Nephron (organoid): ENCODE measurements around the gene KCNJ15.

Experiments
- H3K27ac Mint-ChIP-seq, 3 experiments: 2 replicates each; pipeline ENCODE4 v1.8.0; 2020; ENCODE audit warnings: mixed read lengths in 3 of 3, mild to moderate bottlenecking in 2 of 3, moderate library complexity in 1 of 3
- H3K27me3 Mint-ChIP-seq: 2 replicates; pipeline ENCODE4 v1.8.0; 2021; ENCODE audit warnings: low read depth, mild to moderate bottlenecking, moderate library complexity, mixed read lengths
- H3K36me3 Mint-ChIP-seq: 2 replicates; pipeline ENCODE4 v1.8.0; 2020; ENCODE audit warnings: low read depth, mixed read lengths
- H3K4me1 Mint-ChIP-seq: 2 replicates; pipeline ENCODE4 v1.8.0; 2020; ENCODE audit warnings: mixed read lengths
- H3K4me3 Mint-ChIP-seq, 3 experiments: 2 replicates each; pipeline ENCODE4 v1.8.0; 2020; ENCODE audit warnings: mild to moderate bottlenecking in 3 of 3, mixed read lengths in 3 of 3, moderate library complexity in 2 of 3
- H3K9me3 Mint-ChIP-seq: 2 replicates; pipeline ENCODE4 v1.8.0; 2020; ENCODE audit warnings: mixed read lengths
- TF ChIP-seq, protein P1 (sequence below), 3 experiments: fragments of 200-600 bp; sonication (generic); IDR thresholded peaks; one replicate each; pipeline ENCODE4 v1.5.0; 2021; ENCODE audit warnings: antibody characterized with exemption in 3 of 3; ENCODE audit not compliant: unreplicated experiment in 3 of 3

The KCNJ15 gene

DNA sequence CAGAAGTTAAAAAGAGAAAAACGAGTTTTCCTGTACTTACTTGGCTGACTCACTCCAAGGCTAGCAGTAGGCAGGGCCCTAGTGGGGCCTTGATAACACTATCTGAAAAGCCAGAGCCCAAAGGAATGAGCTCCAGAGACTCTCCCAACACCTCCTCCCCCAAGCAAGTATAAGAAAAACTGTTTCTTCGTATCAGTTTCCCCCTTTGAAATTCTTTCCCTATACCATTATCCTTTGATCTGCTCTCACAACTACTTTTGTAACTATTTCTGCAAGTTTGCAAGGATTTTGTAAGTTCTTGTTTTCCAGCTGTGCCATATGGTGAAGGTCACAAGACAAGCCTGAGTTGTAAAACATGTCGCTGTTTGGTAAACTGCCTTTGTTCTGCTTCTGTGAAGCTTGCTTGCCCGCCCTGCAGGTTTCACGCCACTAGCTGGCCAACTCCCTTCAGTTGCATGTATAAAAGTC is 36.5 kb upstream of the KCNJ15 start:
- H3K9me3 Mint-ChIP-seq = peaks cover 43% of the 10 kb centered on the region
- peaks cover 18% of the 10 kb centered on the region for H3K36me3 Mint-ChIP-seq
- no peaks in the 10 kb centered on the region for H3K27me3 Mint-ChIP-seq
- peak overlapping the region in 1 of 3 experiments; percentile 38 for H3K27ac Mint-ChIP-seq
- TF ChIP-seq, protein P1, sequence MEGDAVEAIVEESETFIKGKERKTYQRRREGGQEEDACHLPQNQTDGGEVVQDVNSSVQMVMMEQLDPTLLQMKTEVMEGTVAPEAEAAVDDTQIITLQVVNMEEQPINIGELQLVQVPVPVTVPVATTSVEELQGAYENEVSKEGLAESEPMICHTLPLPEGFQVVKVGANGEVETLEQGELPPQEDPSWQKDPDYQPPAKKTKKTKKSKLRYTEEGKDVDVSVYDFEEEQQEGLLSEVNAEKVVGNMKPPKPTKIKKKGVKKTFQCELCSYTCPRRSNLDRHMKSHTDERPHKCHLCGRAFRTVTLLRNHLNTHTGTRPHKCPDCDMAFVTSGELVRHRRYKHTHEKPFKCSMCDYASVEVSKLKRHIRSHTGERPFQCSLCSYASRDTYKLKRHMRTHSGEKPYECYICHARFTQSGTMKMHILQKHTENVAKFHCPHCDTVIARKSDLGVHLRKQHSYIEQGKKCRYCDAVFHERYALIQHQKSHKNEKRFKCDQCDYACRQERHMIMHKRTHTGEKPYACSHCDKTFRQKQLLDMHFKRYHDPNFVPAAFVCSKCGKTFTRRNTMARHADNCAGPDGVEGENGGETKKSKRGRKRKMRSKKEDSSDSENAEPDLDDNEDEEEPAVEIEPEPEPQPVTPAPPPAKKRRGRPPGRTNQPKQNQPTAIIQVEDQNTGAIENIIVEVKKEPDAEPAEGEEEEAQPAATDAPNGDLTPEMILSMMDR (IDR thresholded peaks at IDR 0.05; ENCODE audit: unreplicated experiment in 3 of 3) = no peak
- H3K4me1 Mint-ChIP-seq = peaks cover 5% of the 10 kb centered on the region
- H3K4me3 Mint-ChIP-seq = no peak overlapping the region

DNA sequence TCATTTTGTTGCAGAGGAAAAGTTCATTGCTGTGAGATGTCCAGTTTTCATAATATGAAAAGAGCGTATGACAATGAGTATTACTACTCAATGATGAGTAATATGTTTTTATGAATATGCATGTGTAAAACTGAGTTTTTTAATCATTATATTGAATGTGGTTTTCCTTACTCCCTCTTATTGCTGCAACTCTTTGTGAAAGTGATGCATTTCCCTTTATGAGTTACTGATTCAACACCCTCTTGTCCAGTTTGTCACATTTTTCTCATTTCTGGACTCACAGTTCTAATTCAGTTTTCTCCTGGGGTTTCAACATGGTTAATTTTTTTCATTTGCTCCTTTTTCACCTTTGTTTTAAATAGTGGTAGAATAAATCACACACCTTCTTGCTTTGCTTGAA is 35.2 kb upstream of the KCNJ15 start:
- Mint-ChIP-seq H3K4me1 (peaks cover 5% of the 10 kb centered on the region), H3K9me3 (peaks cover 55% of the 10 kb centered on the region), H3K27ac (no peak overlapping the region), H3K4me3 (no peak overlapping the region), H3K36me3 (peaks cover 18% of the 10 kb centered on the region), H3K27me3 (no peaks in the 10 kb centered on the region)
- TF ChIP-seq, protein P1 (IDR thresholded peaks at IDR 0.05; ENCODE audit: unreplicated experiment in 3 of 3) = no peak

DNA sequence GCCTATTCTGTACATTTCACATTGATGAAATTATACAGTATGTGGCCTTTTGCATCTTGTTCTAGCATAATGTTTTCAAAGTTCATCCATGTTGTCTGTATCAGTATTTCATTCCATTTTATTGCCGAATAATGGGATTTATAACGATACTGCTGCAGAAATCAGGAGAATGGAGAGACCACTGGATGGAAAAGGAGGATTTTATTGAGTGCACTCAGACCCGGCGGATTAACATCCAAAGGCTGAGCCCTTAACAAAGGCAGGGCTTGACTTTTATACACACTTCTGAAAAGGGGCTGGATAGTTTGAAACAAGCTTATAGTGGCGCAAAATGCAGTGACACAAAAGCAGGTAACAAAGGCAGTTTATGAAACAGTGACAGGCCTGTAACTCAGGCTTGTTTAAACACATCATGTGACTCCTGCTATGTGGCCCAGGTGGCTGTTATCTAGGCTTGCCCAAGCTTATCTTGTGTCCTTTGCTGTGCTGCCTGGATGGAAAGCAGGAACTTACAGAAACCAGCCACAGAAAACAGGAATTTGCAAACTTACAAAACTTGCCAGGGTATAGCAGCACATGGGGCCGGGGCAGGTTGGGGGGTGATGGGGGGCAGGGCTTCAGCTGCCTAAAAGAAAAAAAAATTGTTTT is 32.8 kb upstream of the KCNJ15 start:
- peaks cover 75% of the 10 kb centered on the region for H3K9me3 Mint-ChIP-seq
- no peak overlapping the region for H3K27ac Mint-ChIP-seq
- H3K4me1 Mint-ChIP-seq = peaks cover 3% of the 10 kb centered on the region
- H3K27me3 Mint-ChIP-seq = peaks cover 6% of the 10 kb centered on the region
- H3K36me3 Mint-ChIP-seq = peaks cover 28% of the 10 kb centered on the region
- H3K4me3 Mint-ChIP-seq = no peak overlapping the region
- TF ChIP-seq, protein P1 (IDR thresholded peaks at IDR 0.05; ENCODE audit: unreplicated experiment in 3 of 3) = no peak

DNA sequence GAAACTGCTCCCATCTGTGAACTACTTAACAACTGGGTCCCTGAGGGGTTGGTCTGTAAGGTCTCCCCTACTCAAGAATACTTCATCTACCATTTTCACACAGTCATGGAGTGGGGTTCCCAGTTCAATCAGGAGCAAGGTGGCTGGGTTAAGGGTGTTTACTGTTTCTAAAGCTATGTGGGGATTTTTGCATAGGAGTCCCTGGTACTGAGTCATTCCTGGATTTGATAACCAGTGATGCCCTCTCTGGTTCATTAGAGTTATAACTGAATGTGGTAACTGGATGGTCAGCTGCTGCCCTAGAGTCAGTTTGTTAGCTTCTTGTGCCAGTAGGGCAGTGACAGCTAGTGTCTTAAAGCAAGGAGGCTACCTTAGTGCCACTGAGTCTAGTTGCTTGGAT is 29.4 kb upstream of the KCNJ15 start:
- no peak overlapping the region for H3K4me3 Mint-ChIP-seq
- peaks cover 7% of the 10 kb centered on the region for H3K27me3 Mint-ChIP-seq
- peaks cover 81% of the 10 kb centered on the region for H3K9me3 Mint-ChIP-seq
- TF ChIP-seq, protein P1 (IDR thresholded peaks at IDR 0.05; ENCODE audit: unreplicated experiment in 3 of 3) = no peak
- H3K36me3 Mint-ChIP-seq = peaks cover 32% of the 10 kb centered on the region
- H3K27ac Mint-ChIP-seq = no peak overlapping the region
- H3K4me1 Mint-ChIP-seq = no peaks in the 10 kb centered on the region

DNA sequence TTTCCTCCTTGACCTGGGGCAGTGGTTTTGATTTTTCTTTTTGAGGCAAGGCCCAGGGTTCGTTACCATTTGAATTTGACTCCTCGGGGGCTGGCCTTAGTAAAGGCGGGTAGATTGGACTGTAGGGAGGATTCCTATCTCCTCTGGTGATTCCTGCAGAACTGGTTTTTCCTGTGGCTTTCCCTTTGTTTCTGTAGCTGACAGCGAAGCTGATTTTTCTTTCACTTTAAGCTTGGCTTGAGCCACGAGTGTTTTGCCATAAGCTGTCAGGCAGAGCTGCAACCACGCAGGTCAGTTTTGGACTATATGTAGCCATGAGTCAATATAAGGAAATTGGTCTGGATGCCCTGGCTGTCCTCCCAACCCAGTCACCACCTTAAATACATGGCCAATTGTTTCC is 28.7 kb upstream of the KCNJ15 start:
- TF ChIP-seq, protein P1 (IDR thresholded peaks at IDR 0.05; ENCODE audit: unreplicated experiment in 3 of 3) = no peak
- Mint-ChIP-seq H3K9me3 (peaks cover 77% of the 10 kb centered on the region), H3K4me3 (no peak overlapping the region), H3K4me1 (no peaks in the 10 kb centered on the region), H3K27me3 (peaks cover 7% of the 10 kb centered on the region), H3K36me3 (peaks cover 31% of the 10 kb centered on the region), H3K27ac (no peak overlapping the region)

DNA sequence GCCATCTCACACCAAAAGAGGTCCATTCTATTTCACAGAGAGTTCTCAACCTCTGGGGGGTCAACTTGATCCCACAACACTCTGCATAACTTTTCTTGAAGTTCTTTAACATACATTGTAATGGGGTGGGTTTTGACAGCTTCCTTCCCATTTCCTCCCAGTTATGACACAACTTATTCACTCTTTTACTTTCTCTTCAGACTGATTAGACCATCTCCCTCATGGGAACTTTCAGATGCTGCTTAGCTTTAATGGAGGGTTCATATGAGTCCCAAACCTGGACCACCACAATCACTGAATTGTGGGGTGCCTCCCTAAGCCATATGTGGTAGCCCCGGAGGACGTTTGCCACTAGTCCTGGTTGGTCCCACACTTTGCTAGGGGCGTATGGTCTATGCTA is 28.3 kb upstream of the KCNJ15 start:
- TF ChIP-seq, protein P1 (IDR thresholded peaks at IDR 0.05; ENCODE audit: unreplicated experiment in 3 of 3) = no peak
- peaks cover 31% of the 10 kb centered on the region for H3K36me3 Mint-ChIP-seq
- H3K27ac Mint-ChIP-seq = no peak overlapping the region
- no peak overlapping the region for H3K4me3 Mint-ChIP-seq
- H3K4me1 Mint-ChIP-seq = no peaks in the 10 kb centered on the region
- H3K27me3 Mint-ChIP-seq = peaks cover 7% of the 10 kb centered on the region
- H3K9me3 Mint-ChIP-seq = peaks cover 76% of the 10 kb centered on the region
